Astrocyte (in vitro differentiated cells and primary cell): Measurements from ENCODE around the gene TK1. TPM values are rescaled to one million over a fixed set of nuclear protein-coding genes. Genes with fewer than 3 reads are reported as not detected.
A peak's percentile ranks its signal among the peaks of the same experiment; 100 is the strongest.

ENCODE experiments used
- DNase-seq: peaks from one replicate; pipeline ENCODE4 v3.0.0-alpha.2; 2010; ENCODE audit warnings: low read depth
- FAIRE-seq: peaks from 2 replicates; lab custom pipeline; 2011; peaks lifted over from hg19 to GRCh38; lab: Jason Lieb, UNC
- H2AFZ ChIP-seq: 2 replicates; pipeline ENCODE4 v1.6.0; 2012; ENCODE audit warnings: low read depth, low read length, inconsistent platforms
- H3K27ac ChIP-seq: 2 replicates; pipeline ENCODE4 v1.5.1; 2011; ENCODE audit warnings: low read depth, low read length, inconsistent platforms
- H3K27me3 ChIP-seq: 2 replicates; pipeline ENCODE4 v1.6.0; 2011; ENCODE audit warnings: low read length, inconsistent platforms; ENCODE audit not compliant: insufficient read depth
- H3K36me3 ChIP-seq: 2 replicates; pipeline ENCODE4 v1.5.1; 2011; ENCODE audit warnings: low read length, inconsistent platforms; ENCODE audit not compliant: insufficient read depth
- H3K4me1 ChIP-seq: 2 replicates; pipeline ENCODE4 v1.5.1; 2011; ENCODE audit warnings: low read length, inconsistent platforms; ENCODE audit not compliant: insufficient read depth
- H3K4me2 ChIP-seq: 2 replicates; pipeline ENCODE4 v1.6.0; 2012; ENCODE audit warnings: low read length, inconsistent platforms
- H3K4me3 ChIP-seq: 2 replicates; pipeline ENCODE4 v1.5.1; 2011; ENCODE audit warnings: low read depth, mild to moderate bottlenecking, low read length, inconsistent platforms; ENCODE audit not compliant: insufficient read depth
- H3K79me2 ChIP-seq: 2 replicates; pipeline ENCODE4 v1.6.0; 2012; ENCODE audit warnings: mild to moderate bottlenecking, low read length, inconsistent platforms; ENCODE audit not compliant: insufficient read depth
- H3K9ac ChIP-seq: 2 replicates; pipeline ENCODE4 v1.6.0; 2012; ENCODE audit warnings: mild to moderate bottlenecking, low read length, inconsistent platforms
- H3K9me3 ChIP-seq: 2 replicates; pipeline ENCODE4 v1.5.1; 2012; ENCODE audit warnings: low read depth, mild to moderate bottlenecking, low read length, inconsistent platforms; ENCODE audit not compliant: insufficient read depth
- H4K20me1 ChIP-seq: 2 replicates; pipeline ENCODE4 v1.6.0; 2012; ENCODE audit warnings: low read length, inconsistent platforms; ENCODE audit not compliant: insufficient read depth
- H3K27ac Mint-ChIP-seq: one replicate; pipeline ENCODE4 v1.8.0; 2021; ENCODE audit warnings: mild to moderate bottlenecking, mixed read lengths; ENCODE audit not compliant: unreplicated experiment
- H3K27me3 Mint-ChIP-seq: one replicate; pipeline ENCODE4 v1.8.0; 2021; ENCODE audit warnings: low read depth, mixed read lengths; ENCODE audit not compliant: unreplicated experiment
- H3K36me3 Mint-ChIP-seq: one replicate; pipeline ENCODE4 v1.8.0; 2021; ENCODE audit warnings: low read depth, mixed read lengths; ENCODE audit not compliant: unreplicated experiment
- H3K4me1 Mint-ChIP-seq: one replicate; pipeline ENCODE4 v1.8.0; 2021; ENCODE audit warnings: low read depth, mixed read lengths; ENCODE audit not compliant: unreplicated experiment
- H3K4me3 Mint-ChIP-seq: one replicate; pipeline ENCODE4 v1.8.0; 2021; ENCODE audit warnings: mild to moderate bottlenecking, moderate library complexity, mixed read lengths; ENCODE audit not compliant: unreplicated experiment
- H3K9me3 Mint-ChIP-seq: one replicate; pipeline ENCODE4 v1.8.0; 2021; ENCODE audit warnings: mild to moderate bottlenecking, mixed read lengths; ENCODE audit not compliant: unreplicated experiment
- CTCF ChIP-seq: IDR thresholded peaks from 2 replicates; pipeline ENCODE4 v1.5.1; 2011; ENCODE audit warnings: low read depth, mild to moderate bottlenecking, inconsistent platforms, low read length, moderate library complexity; ENCODE audit not compliant: insufficient read depth
- EZH2 ChIP-seq: IDR thresholded peaks from 2 replicates; pipeline ENCODE4 v1.6.1; 2012; ENCODE audit warnings: mild to moderate bottlenecking, low read length, inconsistent platforms; ENCODE audit not compliant: insufficient read depth
- total RNA-seq: library from RNA; stranded (reverse); gene quantifications from 2 replicates; pipeline ENCODE4 v1.2.1, GENCODE V29; 2021

TK1 gene
- total RNA-seq, 1 donor from 2014 or later: 7.5 TPM

GRCh38 chr17:78219396-78220150, 32.7 kb upstream of the TK1 start:
- Histone ChIP-seq H3K36me3 (peaks cover 4% of the 10 kb centered on the region), H3K4me2 (no peak overlapping the region), H4K20me1 (no peaks in the 10 kb centered on the region), H3K9ac (no peak overlapping the region), H3K27ac (no peak overlapping the region), H3K4me1 (peaks cover 4% of the 10 kb centered on the region), H3K9me3 (no peaks in the 10 kb centered on the region), H3K27me3 (no peaks in the 10 kb centered on the region), H2AFZ (no peak overlapping the region), H3K79me2 (peaks cover 41% of the 10 kb centered on the region), H3K4me3 (no peak overlapping the region)
- no peaks in the 10 kb centered on the region for H3K9me3 Mint-ChIP-seq
- H3K36me3 Mint-ChIP-seq: no peaks in the 10 kb centered on the region
- H3K27ac Mint-ChIP-seq: no peak overlapping the region
- FAIRE-seq (no peak), DNase-seq (no peak)
- H3K4me3 Mint-ChIP-seq: no peak overlapping the region
- TF ChIP-seq CTCF: no peak
- no peak for TF ChIP-seq EZH2
- peaks cover 1% of the 10 kb centered on the region for H3K4me1 Mint-ChIP-seq
- no peaks in the 10 kb centered on the region for H3K27me3 Mint-ChIP-seq

GRCh38 chr17:78214706-78215061, 27.8 kb upstream of the TK1 start:
- peak overlapping the region; percentile 84 for H3K4me3 Mint-ChIP-seq
- H3K4me1 ChIP-seq: peaks cover 6% of the 10 kb centered on the region
- H3K27me3 Mint-ChIP-seq: no peaks in the 10 kb centered on the region
- H4K20me1 ChIP-seq: no peaks in the 10 kb centered on the region
- no peaks in the 10 kb centered on the region for H3K9me3 Mint-ChIP-seq
- H3K4me1 Mint-ChIP-seq: peaks cover 6% of the 10 kb centered on the region
- peak overlapping the region; percentile 75 for H3K4me3 ChIP-seq
- H3K36me3 Mint-ChIP-seq: no peaks in the 10 kb centered on the region
- no peak overlapping the region for H3K27ac Mint-ChIP-seq
- H3K79me2 ChIP-seq: peaks cover 38% of the 10 kb centered on the region
- no peaks in the 10 kb centered on the region for H3K36me3 ChIP-seq
- H3K27ac ChIP-seq: peak overlapping the region; percentile 84
- H3K9me3 ChIP-seq: no peaks in the 10 kb centered on the region
- DNase-seq (no peak), FAIRE-seq (no peak)
- no peak for TF ChIP-seq CTCF
- no peak for TF ChIP-seq EZH2
- peak overlapping the region; percentile 95 for H2AFZ ChIP-seq
- H3K27me3 ChIP-seq: no peaks in the 10 kb centered on the region
- H3K4me2 ChIP-seq: peak overlapping the region; percentile 94
- H3K9ac ChIP-seq: peak overlapping the region; percentile 90

- H4K20me1 ChIP-seq: no peaks in the 10 kb centered on the region
- peak within 1 kb of the TSS; percentile 75 for H3K4me3 ChIP-seq
- TF ChIP-seq CTCF (no peak), EZH2 (no peak)
- FAIRE-seq (no peak), DNase-seq (peak; percentile 55)
- peak within 1 kb of the TSS; percentile 84 for H3K27ac ChIP-seq
- peak within 1 kb of the TSS; percentile 94 for H3K4me2 ChIP-seq
- Mint-ChIP-seq H3K4me1 (peaks cover 6% of the 10 kb centered on the region), H3K9me3 (no peaks in the 10 kb centered on the region), H3K4me3 (peak within 1 kb of the TSS; percentile 84), H3K36me3 (no peaks in the 10 kb centered on the region), H3K27me3 (no peaks in the 10 kb centered on the region), H3K27ac (no peak within 1 kb of the TSS)
- H3K36me3 ChIP-seq: no peaks in the 10 kb centered on the region
- H3K9ac ChIP-seq: peak within 1 kb of the TSS; percentile 90
- H3K27me3 ChIP-seq: no peaks in the 10 kb centered on the region
- H3K9me3 ChIP-seq: no peaks in the 10 kb centered on the region
- H3K79me2 ChIP-seq: peaks cover 34% of the 10 kb centered on the region
- H3K4me1 ChIP-seq: peaks cover 6% of the 10 kb centered on the region
- peak within 1 kb of the TSS; percentile 95 for H2AFZ ChIP-seq
Observed at GRCh38 chr17:78214016-78214705, 27.3 kb upstream of the TK1 start, which contains the start of gene BIRC5. Gene BIRC5, plus strand, starts transcription at chr17:78214253. Its CDS starts 64 bp downstream, at chr17:78214317.
